Heart left ventricle (tissue), 16 donors: Measurements from ENCODE around the gene ZNF454. TPM values are rescaled to one million over a fixed set of nuclear protein-coding genes. Genes with fewer than 3 reads are reported as not detected.

Experiments
- ATAC-seq, 4 donors: fragments of 200-7000 bp; cut with Tn5 transposase; one replicate each; pipeline ENCODE4 v1.9.1; 2020 to 2022; ENCODE audit warnings: moderate library complexity in 4 of 4, mild to moderate bottlenecking in 3 of 4, moderate number of reproducible peaks in 1 of 4
- DNase-seq, 5 donors: peaks; one replicate each; pipeline ENCODE4 v3.0.0-alpha.2; 2020
- H3K27ac ChIP-seq, 12 donors: fragments of 200-600 bp; sonication (generic) in 4 of 12; one replicate each; pipeline versions ENCODE4 v1.5.0 to v1.8.0; 2016 to 2022; ENCODE audit warnings: mild to moderate bottlenecking in 2 of 12
- H3K27me3 ChIP-seq, 9 donors: fragments of 200-600 bp; sonication (generic) in 2 of 9; one replicate each; pipeline versions ENCODE4 v1.5.1 to v1.8.0; 2016 to 2022; ENCODE audit warnings: mild to moderate bottlenecking in 3 of 9
- H3K36me3 ChIP-seq, 9 donors: fragments of 200-600 bp; sonication (generic) in 2 of 9; one replicate each; pipeline versions ENCODE4 v1.5.0 to v1.8.0; 2018 to 2022; ENCODE audit warnings: mild to moderate bottlenecking in 2 of 9
- H3K4me1 ChIP-seq, 12 donors: fragments of 200-600 bp; sonication (generic) in 4 of 12; one replicate each; pipeline versions ENCODE4 v1.5.0 to v1.8.0; 2016 to 2022; ENCODE audit warnings: mild to moderate bottlenecking in 3 of 12
- H3K4me3 ChIP-seq, 12 donors: fragments of 200-600 bp; sonication (generic) in 4 of 12; one replicate each; pipeline versions ENCODE4 v1.5.0 to v1.8.0; 2017 to 2022; ENCODE audit warnings: mild to moderate bottlenecking in 9 of 12, moderate library complexity in 4 of 12
- H3K9me3 ChIP-seq, 12 donors: fragments of 200-600 bp; sonication (generic) in 4 of 12; one replicate each; pipeline versions ENCODE4 v1.5.0 to v1.8.0; 2016 to 2022; ENCODE audit warnings: mild to moderate bottlenecking in 1 of 12
- POLR2A ChIP-seq, 2 donors: fragments of 450-650 bp; IDR thresholded peaks; one replicate each; pipeline ENCODE4 v1.6.1; 2017; ENCODE audit warnings: antibody characterized with exemption in 2 of 2, mild to moderate bottlenecking in 2 of 2, moderate library complexity in 2 of 2
- WGBS, 4 donors: extraction: QIAGEN DNeasy Blood & Tissue Kit in 2 of 4; methylation state at CpG; one replicate each; pipeline versions ENCODE4 v1.1.5 to v1.1.7; 2013 to 2018; 5-methylcytosine and 5-hydroxymethylcytosine counted together
- intact Hi-C, 10 donors: fragments of 100-400 bp; cut with DNase I; formaldehyde crosslinking; loops; one replicate each; pipeline versions ENCODE4 v1.11.1 to v1.14.2; 2022
- polyA plus RNA-seq, 2 donors: library from polyadenylated mRNA; stranded (reverse); fragments of 200-250 nt; gene quantifications; one replicate each; pipeline ENCODE4 v1.2.3, GENCODE V29; 2013
- total RNA-seq, 9 donors: library from RNA; depleted of rRNA in 2 of 9; stranded (reverse); fragments of >200 nt in 2 of 9; fragmentation: NEBNext Ultra II Directional in 3 of 9; extraction: Animal tissue kit (Norgen Biotek cat#: 25700) in 3 of 9; gene quantifications; one replicate each; pipeline versions ENCODE4 v1.1.0 to v1.2.4, GENCODE V29; 2016 to 2023
- TF ChIP-seq, protein P1 (sequence below), 12 donors: fragments of 200-600 bp; sonication (generic) in 4 of 12; IDR thresholded peaks; one replicate each; pipeline versions ENCODE4 v1.5.0 to v1.8.0; 2018 to 2022; ENCODE audit warnings: antibody characterized with exemption in 12 of 12, mild to moderate bottlenecking in 5 of 12
- donor health status: ischemic (EF 13 %, LVEDD 7.1; RV severe dilation, severe dysfunction).
- donor health status: healthy with polysubstance abuse.
- donor health status: DM: no; HTN: yes; CAD: no.
- donor health status: DM: no; HTN: no; CAD: no.
- donor health status: ischemic (EF 25% LVEDD 6.9; RV normal size, moderate dysfunction).
- donor health status: ischemic (EF 25% LVEDD 5.7; RV mildly dilated, moderate dysfunction).
- donor health status: healthy.
- donor health status: DM: yes; HTN: yes; CAD: no.
- donor health status: ischemic (EF 35%, LVEDD 5.7; RV mildly dilated, moderate dysfunction).
- donor health status: nonischemic (EF 11% LVEDD 7.7; RV severe dilation, severe dysfunction).
- donor health status: DM: yes; HTN: yes; CAD: no.
- donor health status: PGD.
- donor health status: ischemic (EF 29% LVEDD 5.4; RV normal size, mild dysfunction).
- donor health status: nonischemic (EF 23%, LVEDD 6.1; RV moderate dilation, normal function).

Gene ZNF454
- total and polyA plus RNA-seq, 11 donors: 1.3 to 3.4 (median 1.8) TPM

DNA sequence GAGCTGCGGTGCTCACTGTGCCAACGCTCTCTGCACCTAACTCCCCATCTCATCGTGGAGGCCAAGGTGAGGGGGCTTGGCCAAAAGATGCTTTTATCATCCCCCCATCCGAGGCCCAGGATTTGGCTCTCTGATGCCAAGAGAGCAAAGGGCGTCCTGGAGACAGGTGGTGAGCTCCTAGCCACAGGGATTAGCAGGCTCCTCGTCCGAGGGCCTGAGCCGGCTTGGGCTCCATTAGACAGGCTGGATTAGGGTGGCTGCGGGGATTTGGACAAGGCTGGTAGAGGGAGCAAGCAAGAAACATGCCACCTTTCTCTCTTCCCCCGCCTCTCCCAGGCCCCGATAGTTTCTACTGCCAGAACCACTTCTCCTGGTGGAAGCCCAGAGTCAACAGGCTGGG lies 55.2 kb downstream of the ZNF454 start:
- DNase-seq: no peak
- Histone ChIP-seq H3K4me3 (no peak overlapping the region), H3K36me3 (no peaks in the 10 kb centered on the region), H3K9me3 (peaks cover 0 to under 1% (median 0%) of the 10 kb centered on the region in 12 donors), H3K27me3 (peaks cover 3 to 49% (median 27%) of the 10 kb centered on the region in 9 donors), H3K27ac (no peak overlapping the region), H3K4me1 (peaks cover 0 to 10% (median 0%) of the 10 kb centered on the region in 12 donors)
- intact Hi-C loops: no loop called here
- WGBS, 4 donors: 62 to 80% (median 65%) methylated on average over 7 to 11 of the region's 11 CpGs
- ATAC-seq: no peak
- TF ChIP-seq, protein P1, sequence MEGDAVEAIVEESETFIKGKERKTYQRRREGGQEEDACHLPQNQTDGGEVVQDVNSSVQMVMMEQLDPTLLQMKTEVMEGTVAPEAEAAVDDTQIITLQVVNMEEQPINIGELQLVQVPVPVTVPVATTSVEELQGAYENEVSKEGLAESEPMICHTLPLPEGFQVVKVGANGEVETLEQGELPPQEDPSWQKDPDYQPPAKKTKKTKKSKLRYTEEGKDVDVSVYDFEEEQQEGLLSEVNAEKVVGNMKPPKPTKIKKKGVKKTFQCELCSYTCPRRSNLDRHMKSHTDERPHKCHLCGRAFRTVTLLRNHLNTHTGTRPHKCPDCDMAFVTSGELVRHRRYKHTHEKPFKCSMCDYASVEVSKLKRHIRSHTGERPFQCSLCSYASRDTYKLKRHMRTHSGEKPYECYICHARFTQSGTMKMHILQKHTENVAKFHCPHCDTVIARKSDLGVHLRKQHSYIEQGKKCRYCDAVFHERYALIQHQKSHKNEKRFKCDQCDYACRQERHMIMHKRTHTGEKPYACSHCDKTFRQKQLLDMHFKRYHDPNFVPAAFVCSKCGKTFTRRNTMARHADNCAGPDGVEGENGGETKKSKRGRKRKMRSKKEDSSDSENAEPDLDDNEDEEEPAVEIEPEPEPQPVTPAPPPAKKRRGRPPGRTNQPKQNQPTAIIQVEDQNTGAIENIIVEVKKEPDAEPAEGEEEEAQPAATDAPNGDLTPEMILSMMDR (IDR thresholded peaks at IDR 0.05): no peak

DNA sequence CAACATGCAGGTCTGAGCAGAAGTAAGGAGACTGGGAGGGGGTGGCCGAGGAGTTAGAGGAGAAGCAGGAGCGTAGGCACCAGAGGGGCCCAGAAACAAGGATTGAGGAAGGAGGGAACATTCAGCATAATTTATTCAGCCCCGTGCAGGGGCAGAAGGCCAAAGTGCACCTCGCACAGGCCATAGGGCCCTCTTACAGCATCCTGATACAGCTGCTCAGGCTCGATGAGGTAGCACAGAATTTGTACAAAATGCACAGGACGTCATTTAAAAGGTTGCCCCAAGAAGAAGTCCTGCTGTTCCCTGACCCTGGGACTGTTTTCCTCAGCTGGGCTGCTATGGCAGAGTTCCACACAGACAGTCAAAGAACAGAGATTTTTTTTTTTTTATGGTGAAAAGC lies 56.2 kb downstream of the ZNF454 start:
- H3K4me3 ChIP-seq: no peak overlapping the region
- H3K36me3 ChIP-seq: no peaks in the 10 kb centered on the region
- TF ChIP-seq POLR2A (IDR thresholded peaks at IDR 0.05): no peak
- TF ChIP-seq, protein P1 (IDR thresholded peaks at IDR 0.05): no peak
- ATAC-seq (no peak), DNase-seq (no peak)
- H3K27me3 ChIP-seq: peaks cover 3 to 49% (median 27%) of the 10 kb centered on the region in 9 donors
- intact Hi-C loops: no loop called here
- H3K9me3 ChIP-seq: no peaks in the 10 kb centered on the region
- no peak overlapping the region for H3K27ac ChIP-seq
- peaks cover 0 to 10% (median 0%) of the 10 kb centered on the region in 12 donors for H3K4me1 ChIP-seq
- 64 to 75% (median 65%) methylated on average over 6 of the region's 6 CpGs for WGBS, 4 donors

DNA sequence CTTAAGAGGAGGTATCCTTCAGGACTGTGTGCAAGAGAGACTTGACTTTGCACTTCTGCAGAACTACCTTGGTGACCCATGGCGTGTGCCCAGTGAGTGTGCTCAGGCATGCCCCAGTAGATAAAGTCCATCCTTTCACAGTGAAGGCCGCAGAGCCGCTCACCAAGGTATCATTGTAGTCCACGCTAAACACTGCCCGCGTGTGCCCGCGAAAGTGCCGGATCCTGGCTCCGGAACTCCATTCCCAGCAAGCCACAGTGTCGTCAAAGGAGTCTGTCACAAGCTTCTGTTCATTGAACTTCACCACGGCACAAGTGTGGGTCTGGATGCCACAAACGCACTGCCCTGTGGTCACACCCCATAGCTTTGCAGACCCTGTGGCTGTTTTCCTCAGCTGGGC lies 57.4 kb downstream of the ZNF454 start:
- WGBS, 4 donors: 92 to 94% (median 93%) methylated on average over 12 to 13 of the region's 13 CpGs
- no peaks in the 10 kb centered on the region for H3K36me3 ChIP-seq
- DNase-seq (no peak), ATAC-seq (no peak)
- peaks cover 0 to 10% (median 0%) of the 10 kb centered on the region in 12 donors for H3K4me1 ChIP-seq
- no peak overlapping the region for H3K4me3 ChIP-seq
- TF ChIP-seq, protein P1 (IDR thresholded peaks at IDR 0.05): no peak
- no peak for TF ChIP-seq POLR2A (IDR thresholded peaks at IDR 0.05)
- intact Hi-C loops: no loop called here
- H3K27ac ChIP-seq: no peak overlapping the region
- peaks cover 3 to 37% (median 21%) of the 10 kb centered on the region in 9 donors for H3K27me3 ChIP-seq
- H3K9me3 ChIP-seq: peaks cover 0 to 4% (median 0%) of the 10 kb centered on the region in 12 donors

DNA sequence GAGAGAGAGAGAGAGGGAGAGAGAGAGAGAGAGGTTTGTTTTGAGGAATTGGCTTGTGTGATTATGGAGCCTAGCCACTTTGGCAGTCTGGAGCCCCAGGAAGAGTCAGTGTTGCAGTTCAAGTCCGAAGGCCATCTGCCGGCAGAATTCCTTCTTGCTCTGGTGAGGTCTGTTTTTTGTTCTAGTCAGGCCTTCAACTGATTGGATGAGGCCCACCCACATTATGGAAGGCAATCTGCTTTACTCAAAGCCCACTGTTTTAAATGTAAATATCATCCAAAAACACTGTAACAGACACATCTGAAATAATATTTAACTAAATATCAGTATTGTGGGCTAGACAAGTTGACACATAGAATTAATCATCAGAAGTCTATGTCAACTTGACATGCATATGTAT lies 65.6 kb downstream of the ZNF454 start:
- WGBS, 4 donors: 72 to 80% (median 77%) methylated on average over 2 of the region's 2 CpGs
- TF ChIP-seq POLR2A (IDR thresholded peaks at IDR 0.05): no peak
- TF ChIP-seq, protein P1 (IDR thresholded peaks at IDR 0.05): no peak
- Histone ChIP-seq H3K27ac (no peak overlapping the region), H3K4me1 (no peaks in the 10 kb centered on the region), H3K9me3 (peaks cover 0 to 35% (median 10%) of the 10 kb centered on the region in 12 donors), H3K27me3 (no peaks in the 10 kb centered on the region), H3K4me3 (no peak overlapping the region), H3K36me3 (no peaks in the 10 kb centered on the region)
- ATAC-seq (no peak), DNase-seq (no peak)
- intact Hi-C loops: no loop called here
